ENCODE data around the gene KCNF1.

Gene KCNF1

DNA sequence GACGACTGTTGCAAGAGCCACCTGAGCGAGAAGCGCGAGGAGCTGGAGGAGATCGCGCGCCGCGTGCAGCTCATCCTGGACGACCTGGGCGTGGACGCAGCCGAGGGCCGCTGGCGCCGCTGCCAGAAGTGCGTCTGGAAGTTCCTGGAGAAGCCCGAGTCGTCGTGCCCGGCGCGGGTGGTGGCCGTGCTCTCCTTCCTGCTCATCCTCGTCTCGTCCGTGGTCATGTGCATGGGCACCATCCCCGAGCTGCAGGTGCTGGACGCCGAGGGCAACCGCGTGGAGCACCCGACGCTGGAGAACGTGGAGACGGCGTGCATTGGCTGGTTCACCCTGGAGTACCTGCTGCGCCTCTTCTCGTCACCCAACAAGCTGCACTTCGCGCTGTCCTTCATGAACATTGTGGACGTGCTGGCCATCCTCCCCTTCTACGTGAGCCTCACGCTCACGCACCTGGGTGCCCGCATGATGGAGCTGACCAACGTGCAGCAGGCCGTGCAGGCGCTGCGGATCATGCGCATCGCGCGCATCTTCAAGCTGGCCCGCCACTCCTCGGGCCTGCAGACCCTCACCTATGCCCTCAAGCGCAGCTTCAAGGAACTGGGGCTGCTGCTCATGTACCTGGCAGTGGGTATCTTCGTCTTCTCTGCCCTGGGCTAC lies 1.2 kb downstream of the KCNF1 start:
- in situ Hi-C loops (cut with MboI; ENCODE audit: low sequenced_read_pairs, unreplicated experiment) = no loop called here
- TF ChIP-seq, protein P1, sequence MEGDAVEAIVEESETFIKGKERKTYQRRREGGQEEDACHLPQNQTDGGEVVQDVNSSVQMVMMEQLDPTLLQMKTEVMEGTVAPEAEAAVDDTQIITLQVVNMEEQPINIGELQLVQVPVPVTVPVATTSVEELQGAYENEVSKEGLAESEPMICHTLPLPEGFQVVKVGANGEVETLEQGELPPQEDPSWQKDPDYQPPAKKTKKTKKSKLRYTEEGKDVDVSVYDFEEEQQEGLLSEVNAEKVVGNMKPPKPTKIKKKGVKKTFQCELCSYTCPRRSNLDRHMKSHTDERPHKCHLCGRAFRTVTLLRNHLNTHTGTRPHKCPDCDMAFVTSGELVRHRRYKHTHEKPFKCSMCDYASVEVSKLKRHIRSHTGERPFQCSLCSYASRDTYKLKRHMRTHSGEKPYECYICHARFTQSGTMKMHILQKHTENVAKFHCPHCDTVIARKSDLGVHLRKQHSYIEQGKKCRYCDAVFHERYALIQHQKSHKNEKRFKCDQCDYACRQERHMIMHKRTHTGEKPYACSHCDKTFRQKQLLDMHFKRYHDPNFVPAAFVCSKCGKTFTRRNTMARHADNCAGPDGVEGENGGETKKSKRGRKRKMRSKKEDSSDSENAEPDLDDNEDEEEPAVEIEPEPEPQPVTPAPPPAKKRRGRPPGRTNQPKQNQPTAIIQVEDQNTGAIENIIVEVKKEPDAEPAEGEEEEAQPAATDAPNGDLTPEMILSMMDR (IDR thresholded peaks at IDR 0.05; ENCODE audit: borderline replicate concordance, control extremely low read depth, extremely low read depth, insufficient read depth, missing control alignments) = no peak
- no peak for DNase-seq (ENCODE audit: low spot score)

- DNase-seq (ENCODE audit: low spot score) = no peak
- in situ Hi-C loops (cut with MboI; ENCODE audit: low sequenced_read_pairs, unreplicated experiment) = no loop called here
- TF ChIP-seq, protein P1 (IDR thresholded peaks at IDR 0.05; ENCODE audit: borderline replicate concordance, control extremely low read depth, extremely low read depth, insufficient read depth, missing control alignments) = no peak
Measured at GRCh38 chr2:10913501-10914271, 2.0 kb downstream of the KCNF1 start.

DNA sequence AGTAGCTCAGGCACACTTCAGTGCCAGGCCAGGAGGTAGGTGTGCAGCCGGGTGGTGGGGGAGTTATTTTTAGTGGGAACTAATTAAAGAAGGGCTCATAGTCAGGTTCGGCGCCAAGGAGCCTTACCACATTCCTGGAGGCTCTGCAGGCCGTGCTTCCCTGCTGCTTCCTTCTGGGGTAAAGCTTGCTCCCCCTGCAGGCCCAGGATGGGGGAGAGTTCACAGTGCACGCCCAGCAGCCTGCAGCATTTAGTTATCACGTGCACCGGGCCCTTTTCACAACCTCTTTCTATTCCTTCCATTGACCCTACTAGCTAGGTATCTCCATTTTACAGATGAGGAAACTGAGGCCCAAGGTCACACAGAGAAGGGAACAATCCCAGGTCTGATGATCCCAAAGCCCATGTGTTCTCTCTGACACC lies 2.5 kb downstream of the KCNF1 start:
- no peak for DNase-seq (ENCODE audit: low spot score)
- TF ChIP-seq, protein P1 (IDR thresholded peaks at IDR 0.05; ENCODE audit: borderline replicate concordance, control extremely low read depth, extremely low read depth, insufficient read depth, missing control alignments) = no peak
- in situ Hi-C loops (cut with MboI; ENCODE audit: low sequenced_read_pairs, unreplicated experiment) = no loop called here

DNA sequence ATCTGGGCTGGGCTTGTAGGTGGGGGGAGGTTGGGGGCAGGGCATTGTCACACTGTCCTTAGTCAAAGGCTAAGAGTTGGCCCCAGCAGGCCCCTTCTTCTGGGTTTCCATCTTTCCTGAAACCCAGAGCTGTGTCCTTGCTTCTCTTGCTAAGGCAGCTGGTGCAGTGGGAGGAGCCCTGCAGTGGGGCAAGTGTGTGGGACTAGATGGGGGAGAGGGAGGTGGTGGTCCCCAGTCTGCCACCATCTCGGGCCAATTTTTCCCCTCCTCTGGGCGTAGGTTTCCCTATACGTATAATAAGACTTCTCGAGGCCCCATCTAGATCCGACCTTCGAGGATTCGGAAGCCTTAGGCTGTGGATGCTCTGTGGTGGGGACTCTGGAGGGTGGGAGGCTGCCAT lies 3.5 kb downstream of the KCNF1 start:
- in situ Hi-C loops (cut with MboI; ENCODE audit: low sequenced_read_pairs, unreplicated experiment) = no loop called here
- DNase-seq (ENCODE audit: low spot score) = no peak
- TF ChIP-seq, protein P1 (IDR thresholded peaks at IDR 0.05; ENCODE audit: borderline replicate concordance, control extremely low read depth, extremely low read depth, insufficient read depth, missing control alignments) = no peak

DNA sequence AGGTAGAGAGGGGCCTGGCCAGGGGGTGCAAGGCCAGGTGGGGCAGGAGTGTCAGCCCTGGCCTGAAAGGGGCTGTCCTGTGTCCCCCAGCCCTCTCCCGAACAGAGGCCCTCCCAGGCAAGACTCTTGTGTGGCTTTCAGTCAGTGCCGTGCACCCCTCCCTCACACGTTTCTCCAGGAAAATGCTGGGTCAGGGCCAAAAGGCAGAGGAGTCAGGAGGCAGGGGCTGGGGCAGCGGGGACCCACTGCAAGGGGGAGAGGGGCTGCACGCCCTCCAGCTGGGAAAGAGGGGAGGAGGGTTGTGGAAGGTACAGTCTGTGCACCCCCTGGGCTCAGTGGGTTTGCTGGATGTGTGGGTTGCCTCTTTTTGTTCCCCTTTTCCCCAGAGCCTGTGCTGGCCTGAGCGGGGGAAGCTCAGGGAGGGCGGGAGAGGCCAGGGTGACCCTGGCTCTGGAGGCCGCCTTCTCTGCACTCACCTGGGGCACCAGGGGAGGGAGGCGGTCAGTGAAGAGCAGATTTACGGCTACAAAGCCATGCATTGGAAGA lies 4.1 kb downstream of the KCNF1 start:
- in situ Hi-C loops (cut with MboI; ENCODE audit: low sequenced_read_pairs, unreplicated experiment) = no loop called here
- DNase-seq (ENCODE audit: low spot score) = no peak
- TF ChIP-seq, protein P1 (IDR thresholded peaks at IDR 0.05; ENCODE audit: borderline replicate concordance, control extremely low read depth, extremely low read depth, insufficient read depth, missing control alignments) = no peak

DNA sequence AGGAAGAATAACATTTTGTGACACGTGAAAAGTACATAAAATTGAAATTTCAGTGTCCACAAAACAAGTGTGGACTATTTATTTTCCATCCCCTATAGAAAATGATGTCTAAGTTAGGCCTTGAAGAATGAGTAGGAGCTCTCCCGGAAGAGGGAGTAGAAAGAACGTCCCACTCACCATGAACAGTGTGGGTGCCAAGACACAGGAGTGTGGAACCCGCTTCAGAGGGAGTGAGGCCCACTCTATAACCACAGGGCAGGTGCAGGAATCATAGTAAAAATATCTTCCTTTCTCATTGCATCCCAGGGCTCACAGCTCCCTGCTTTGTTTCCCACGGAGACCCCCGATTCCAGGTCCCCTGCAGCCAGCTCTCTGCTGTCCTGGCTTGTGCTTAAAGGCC lies 5.2 kb downstream of the KCNF1 start:
- DNase-seq (ENCODE audit: low spot score) = no peak
- in situ Hi-C loops (cut with MboI; ENCODE audit: low sequenced_read_pairs, unreplicated experiment) = no loop called here
- TF ChIP-seq, protein P1 (IDR thresholded peaks at IDR 0.05; ENCODE audit: borderline replicate concordance, control extremely low read depth, extremely low read depth, insufficient read depth, missing control alignments) = no peak

Data from GM13976 (cell line).